NB4 (cell line): ENCODE data around the gene THBS1.

ENCODE experiments used
- DNase-seq: peaks from one replicate; pipeline ENCODE4 v3.0.0; 2010; ENCODE audit warnings: low read depth
- H3K4me3 ChIP-seq: one replicate; pipeline ENCODE4 v1.5.1; 2011; ENCODE audit warnings: mild to moderate bottlenecking, low read depth, low read length, moderate library complexity
- MYC ChIP-seq: IDR thresholded peaks from 2 replicates; pipeline ENCODE4 v1.6.1; 2011; ENCODE audit warnings: low read depth, low read length
- POLR2A ChIP-seq: IDR thresholded peaks from 2 replicates; pipeline ENCODE4 v1.6.1; 2011; ENCODE audit warnings: mild to moderate bottlenecking; ENCODE audit not compliant: insufficient read length; ENCODE audit errors: extremely low read depth
- TF ChIP-seq, protein P1 (sequence below): IDR thresholded peaks from 2 replicates; pipeline ENCODE4 v1.6.1; 2011; ENCODE audit warnings: low read depth, low read length
- TF ChIP-seq, protein P2 (sequence below): IDR thresholded peaks from one replicate; pipeline ENCODE4 v1.5.1; 2012; ENCODE audit warnings: low read depth, low read length

The THBS1 gene

DNA sequence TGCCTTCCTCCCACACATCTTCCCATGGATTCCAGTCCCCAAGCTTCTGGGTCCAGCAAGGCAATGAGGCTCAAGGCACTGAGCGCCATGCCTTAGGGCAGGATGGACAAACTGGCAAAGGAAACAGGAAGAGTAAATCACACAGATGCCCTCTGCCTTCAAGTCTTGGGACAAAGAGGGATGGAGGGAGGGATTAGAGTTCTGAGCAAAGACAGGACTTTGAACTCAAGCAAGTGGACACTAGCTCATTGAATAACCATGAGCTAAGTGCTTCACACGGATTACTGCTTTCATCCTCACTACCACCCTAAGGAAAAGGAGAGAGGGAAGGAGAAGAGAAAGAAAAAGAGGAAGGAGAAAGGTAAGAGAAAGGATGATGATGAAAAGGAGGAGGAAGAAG lies 7.6 kb upstream of the THBS1 start:
- no peak overlapping the region for H3K4me3 ChIP-seq
- no peak for TF ChIP-seq MYC
- TF ChIP-seq, protein P1, sequence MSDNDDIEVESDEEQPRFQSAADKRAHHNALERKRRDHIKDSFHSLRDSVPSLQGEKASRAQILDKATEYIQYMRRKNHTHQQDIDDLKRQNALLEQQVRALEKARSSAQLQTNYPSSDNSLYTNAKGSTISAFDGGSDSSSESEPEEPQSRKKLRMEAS = no peak
- TF ChIP-seq, protein P2, sequence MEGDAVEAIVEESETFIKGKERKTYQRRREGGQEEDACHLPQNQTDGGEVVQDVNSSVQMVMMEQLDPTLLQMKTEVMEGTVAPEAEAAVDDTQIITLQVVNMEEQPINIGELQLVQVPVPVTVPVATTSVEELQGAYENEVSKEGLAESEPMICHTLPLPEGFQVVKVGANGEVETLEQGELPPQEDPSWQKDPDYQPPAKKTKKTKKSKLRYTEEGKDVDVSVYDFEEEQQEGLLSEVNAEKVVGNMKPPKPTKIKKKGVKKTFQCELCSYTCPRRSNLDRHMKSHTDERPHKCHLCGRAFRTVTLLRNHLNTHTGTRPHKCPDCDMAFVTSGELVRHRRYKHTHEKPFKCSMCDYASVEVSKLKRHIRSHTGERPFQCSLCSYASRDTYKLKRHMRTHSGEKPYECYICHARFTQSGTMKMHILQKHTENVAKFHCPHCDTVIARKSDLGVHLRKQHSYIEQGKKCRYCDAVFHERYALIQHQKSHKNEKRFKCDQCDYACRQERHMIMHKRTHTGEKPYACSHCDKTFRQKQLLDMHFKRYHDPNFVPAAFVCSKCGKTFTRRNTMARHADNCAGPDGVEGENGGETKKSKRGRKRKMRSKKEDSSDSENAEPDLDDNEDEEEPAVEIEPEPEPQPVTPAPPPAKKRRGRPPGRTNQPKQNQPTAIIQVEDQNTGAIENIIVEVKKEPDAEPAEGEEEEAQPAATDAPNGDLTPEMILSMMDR = no peak
- no peak for TF ChIP-seq POLR2A
- no peak for DNase-seq

DNA sequence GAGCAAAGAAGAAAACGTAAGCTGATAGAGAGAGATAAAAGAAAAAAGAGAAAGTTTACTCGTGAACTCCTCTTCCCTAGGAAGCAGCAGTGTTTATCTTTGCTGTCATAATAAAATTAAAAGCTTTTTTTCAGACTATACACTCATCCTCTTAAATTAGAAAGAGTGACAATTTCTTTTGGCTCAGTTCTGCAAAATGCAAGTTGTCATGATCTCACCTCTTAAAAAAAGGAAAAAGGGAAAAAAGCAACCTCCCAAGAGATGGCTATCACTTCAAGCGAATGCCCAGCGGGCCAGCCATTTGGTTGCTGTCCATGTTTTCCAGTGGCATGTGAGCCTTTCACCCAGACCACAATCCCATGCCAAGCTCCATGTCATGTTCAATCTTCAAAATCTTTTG lies 7.0 kb upstream of the THBS1 start:
- TF ChIP-seq, protein P1 = no peak
- TF ChIP-seq MYC = no peak
- TF ChIP-seq, protein P2 = no peak
- no peak for TF ChIP-seq POLR2A
- no peak overlapping the region for H3K4me3 ChIP-seq
- no peak for DNase-seq

DNA sequence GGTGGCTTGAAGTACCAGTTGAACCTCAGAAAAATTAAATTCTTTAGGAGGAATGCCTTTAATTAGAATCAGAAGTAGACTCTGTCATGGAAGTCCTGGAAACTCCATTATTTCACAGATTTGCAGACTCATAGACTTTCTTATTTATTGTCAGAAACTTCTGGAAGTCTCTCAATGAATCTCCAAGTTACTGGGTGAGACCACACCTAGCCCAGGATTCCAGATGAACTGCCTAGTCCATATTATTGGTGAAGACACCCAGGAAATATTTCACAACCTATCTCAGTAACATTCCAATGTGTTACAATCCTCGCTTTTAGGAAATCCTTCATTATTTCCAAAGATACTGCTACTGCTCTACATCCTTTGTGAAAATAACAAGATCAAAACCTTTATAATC lies 6.5 kb upstream of the THBS1 start:
- TF ChIP-seq, protein P1 = no peak
- TF ChIP-seq POLR2A = no peak
- TF ChIP-seq MYC = no peak
- H3K4me3 ChIP-seq = no peak overlapping the region
- no peak for DNase-seq

DNA sequence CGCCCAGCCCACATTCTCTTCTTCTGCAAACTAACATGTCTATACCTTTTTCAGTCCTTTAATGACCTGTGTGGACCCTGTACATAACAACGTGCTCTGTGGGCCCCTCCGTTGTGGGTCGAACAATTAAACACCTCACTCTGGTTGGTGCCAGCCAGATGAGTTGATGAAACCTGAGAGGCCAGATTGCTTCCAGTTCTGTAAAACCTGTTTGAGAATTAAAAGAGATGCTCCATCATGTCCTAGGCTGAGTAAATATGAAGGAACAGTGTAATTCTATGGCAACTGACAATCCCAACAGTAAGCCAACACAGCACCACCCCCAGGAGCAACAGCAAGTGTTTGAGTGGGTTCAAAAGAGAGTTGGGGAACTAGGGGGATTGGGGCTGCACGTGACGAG lies 5.7 kb upstream of the THBS1 start:
- H3K4me3 ChIP-seq = no peak overlapping the region
- no peak for TF ChIP-seq MYC
- no peak for TF ChIP-seq POLR2A
- TF ChIP-seq, protein P1 = no peak
- TF ChIP-seq, protein P2 = no peak
- DNase-seq = no peak

DNA sequence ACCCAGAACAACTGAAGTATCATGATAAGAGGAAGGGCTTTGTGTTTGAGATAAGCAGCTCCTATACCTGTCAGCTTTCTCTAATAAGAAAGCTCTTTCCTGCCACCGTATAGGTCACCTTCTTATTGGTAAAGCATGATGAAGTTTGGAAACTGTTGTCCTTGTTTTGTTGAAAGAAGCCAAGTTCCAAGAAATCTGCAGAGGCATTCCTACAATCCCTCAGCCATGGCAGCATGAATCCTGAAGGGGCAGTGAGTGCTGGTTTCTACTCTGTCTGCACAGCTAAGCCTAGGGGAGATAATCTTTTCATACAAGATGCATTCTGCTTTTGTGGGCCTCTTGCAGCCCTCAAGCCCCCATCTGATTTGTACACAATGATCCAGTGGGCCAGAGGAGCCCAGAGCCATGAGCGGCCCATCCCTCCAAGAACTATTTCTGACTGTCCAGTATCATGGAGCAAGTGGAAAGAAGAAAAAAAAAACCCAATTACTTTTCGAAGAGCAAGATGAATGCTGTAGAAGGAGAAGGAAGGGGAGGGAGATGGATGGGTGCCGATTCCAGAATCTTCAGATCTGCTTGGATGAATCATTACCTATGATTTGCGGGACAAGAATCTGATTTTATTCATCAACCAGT lies 1.9 kb upstream of the THBS1 start:
- H3K4me3 ChIP-seq = no peak overlapping the region
- DNase-seq = no peak
- TF ChIP-seq POLR2A (no peak), MYC (no peak)
- TF ChIP-seq, protein P1 = no peak
- TF ChIP-seq, protein P2 = no peak

DNA sequence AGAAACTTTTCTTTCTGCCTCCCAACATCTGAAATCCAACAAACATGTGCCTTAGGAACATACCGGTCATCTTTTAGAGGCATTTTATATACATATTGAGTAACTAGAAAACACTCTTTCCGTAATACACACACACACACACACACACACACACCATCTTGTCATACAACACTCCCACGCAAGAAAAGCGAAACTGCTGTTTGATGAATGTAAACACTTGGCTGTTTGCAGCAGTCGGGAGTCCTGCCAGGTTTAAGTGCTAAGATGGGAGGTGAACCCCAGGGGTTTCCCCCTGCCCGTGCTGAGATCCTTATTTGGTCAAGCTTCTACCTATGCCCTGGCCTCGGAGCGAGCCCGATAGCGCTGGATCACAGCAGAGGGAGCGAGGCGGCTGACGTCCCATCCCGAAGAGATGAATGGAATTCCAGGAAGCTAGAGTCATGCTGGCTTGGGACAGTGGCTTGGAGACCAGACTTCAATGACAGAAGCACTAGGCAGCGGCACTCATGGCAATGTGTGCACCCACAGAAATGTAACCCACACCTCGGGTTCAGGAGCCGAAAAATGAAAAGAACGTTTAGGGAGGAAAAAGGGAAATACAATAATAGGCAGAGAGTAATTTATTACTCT lies 1.3 kb upstream of the THBS1 start:
- no peak overlapping the region for H3K4me3 ChIP-seq
- 0 out of 2 replicates have a peak, but pooled peaks have one; percentile 22 for TF ChIP-seq MYC
- no peak for TF ChIP-seq POLR2A
- TF ChIP-seq, protein P1 = peak; percentile 9; the same call in 1 of the 2 replicates
- DNase-seq = no peak
